Putamen (tissue), 1 donor: ENCODE results near the gene SIK2.
A peak's percentile ranks its signal among the peaks of the same experiment; 100 is the strongest.
"Not testable (repeated sequence)": the region's sequence is repeated elsewhere in the genome, so short reads cannot be mapped to it uniquely, and the experiment has no call there.

Source experiments
- DNase-seq: peaks from one replicate; pipeline ENCODE4 v3.0.0-alpha.2; 2016; ENCODE audit warnings: low spot score

Gene SIK2

DNA sequence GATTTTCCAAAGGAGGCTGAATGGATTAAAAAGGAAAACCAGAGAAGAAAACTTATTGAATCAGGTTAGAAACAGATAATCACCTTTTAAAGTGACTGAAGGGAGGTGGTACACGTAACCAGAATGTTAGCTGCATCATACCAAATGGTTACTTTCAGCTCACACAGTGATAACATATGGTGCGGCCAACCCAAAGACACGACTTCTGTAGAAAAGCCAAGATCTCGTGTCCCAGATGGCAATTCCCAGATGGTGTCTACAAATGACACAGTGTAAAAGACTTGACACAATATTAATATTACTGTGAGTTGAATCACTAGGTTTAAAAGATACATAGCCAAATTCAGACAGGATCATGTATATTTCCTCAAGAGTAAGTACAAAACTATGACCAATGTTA lies 158.8 kb downstream of the SIK2 start:
- no peak for DNase-seq

DNA sequence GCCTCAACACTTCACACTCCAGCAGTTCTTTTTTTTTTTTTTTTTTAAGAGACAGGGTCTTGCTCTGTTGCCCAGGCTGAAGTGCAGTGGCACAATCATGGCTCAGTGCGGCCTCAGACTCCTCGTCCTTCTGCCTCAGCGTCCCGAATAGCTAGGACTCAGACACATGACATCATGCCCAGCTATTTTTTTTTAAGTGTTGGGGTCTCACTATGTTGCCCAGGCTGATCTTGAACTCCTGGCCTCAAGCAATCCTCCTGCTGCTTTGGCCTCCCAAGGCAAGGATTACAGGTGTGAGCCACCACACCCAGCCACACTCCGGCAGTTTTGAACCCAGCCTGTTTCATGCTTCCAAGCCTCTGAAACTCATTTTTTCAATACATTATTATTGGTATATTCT lies 160.3 kb downstream of the SIK2 start:
- no peak for DNase-seq

GRCh38 chr11:111762981-111763643 lies 160.9 kb downstream of the SIK2 start:
- no peak for DNase-seq

DNA sequence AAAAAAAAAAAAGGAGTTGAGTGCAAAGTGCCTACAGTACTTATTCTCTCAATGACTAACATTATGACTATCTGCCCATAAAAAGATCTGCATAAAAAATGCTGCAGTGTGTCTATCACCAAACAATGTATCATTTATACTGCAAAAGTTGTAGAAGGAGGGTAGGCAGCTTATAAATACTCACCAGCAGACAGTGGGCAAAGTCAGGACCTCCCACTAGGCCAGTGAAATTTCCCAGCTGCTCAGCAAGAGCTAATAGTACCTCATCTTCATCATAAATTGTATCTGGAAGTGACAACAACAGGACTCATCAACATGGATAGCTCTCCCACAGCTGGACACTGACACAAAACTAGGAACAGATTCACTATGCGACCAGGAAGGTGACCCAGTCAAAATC lies 162.4 kb downstream of the SIK2 start:
- DNase-seq: no peak

DNA sequence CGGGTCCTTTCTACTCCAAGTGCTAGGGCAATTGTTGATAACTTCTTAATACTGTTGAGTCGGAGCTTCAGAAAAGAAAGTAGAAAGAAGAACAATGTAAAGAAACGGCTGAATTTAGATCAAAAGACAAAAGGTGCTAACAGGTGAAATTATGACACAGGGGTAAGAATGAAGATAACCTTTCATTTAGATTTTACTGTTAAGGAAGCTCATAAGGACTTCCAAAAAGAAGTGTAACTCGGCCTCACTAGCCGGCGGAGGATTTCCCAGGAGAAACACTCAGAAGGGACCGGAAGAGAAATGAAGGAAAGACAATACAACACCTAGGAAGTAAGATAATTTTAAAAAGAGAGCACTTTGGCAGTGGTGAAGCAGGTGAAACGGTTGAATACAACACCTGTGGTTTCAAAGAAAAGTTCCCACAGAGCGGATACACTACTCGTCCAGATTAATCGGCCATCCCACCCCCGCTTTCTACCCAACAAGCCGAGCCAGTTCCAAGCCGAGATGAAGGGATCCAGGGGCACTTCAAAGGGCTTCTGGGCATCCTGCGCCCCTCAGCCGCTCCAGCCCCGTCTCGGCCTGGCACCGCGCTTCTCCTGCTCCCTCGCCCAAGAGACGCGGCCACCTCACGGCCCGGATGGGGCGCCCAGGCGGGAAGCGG lies 163.2 kb downstream of the SIK2 start:
- no peak for DNase-seq

DNA sequence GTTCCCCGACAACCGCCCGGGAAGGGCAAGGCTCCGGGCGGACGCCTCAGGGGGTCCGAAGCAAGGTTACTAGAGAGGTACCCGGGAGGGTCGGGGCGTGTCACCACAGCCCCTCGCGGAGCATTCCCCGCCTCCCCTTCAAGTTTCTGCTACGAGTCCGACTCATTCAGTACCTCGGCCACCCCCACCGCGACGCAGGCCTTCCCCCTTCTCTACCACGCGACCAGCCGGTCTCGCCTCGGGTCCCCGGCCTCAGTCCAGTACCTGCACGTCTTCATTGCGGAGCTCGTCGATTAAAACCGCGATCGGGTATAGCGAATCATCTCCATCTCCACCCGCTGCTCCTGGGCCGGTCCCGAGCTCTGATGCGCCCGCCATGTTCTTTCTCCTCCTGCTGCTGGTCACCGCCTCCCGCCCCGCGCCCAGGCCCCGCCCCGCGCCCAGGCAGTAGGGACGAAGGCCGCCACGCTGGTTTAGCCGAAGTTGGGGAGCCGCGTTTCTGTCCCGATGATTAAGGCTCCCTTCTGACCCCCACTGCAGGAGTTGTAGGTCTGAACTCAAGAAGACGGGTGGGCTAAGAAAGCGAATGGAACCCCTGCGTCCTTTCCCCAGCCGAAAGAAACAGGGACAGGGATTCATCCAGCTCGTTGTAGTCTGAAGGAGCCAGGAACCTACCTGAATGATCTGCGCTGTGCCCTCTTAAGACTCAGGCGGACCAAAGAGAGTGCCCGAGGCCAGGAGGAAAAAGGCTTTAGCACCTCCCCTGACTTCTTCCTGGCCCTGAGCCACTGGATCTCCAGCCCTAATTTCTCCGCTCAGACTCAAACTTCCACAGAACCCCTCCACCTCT lies 164.0 kb downstream of the SIK2 start, which contains the start of gene PPP2R1B:
TSS of gene PPP2R1B (minus strand) at position 406 of the 850 bp plus-strand sequence. CDS start at position 378, 28 bp downstream.
- DNase-seq: peak; percentile 86

DNA sequence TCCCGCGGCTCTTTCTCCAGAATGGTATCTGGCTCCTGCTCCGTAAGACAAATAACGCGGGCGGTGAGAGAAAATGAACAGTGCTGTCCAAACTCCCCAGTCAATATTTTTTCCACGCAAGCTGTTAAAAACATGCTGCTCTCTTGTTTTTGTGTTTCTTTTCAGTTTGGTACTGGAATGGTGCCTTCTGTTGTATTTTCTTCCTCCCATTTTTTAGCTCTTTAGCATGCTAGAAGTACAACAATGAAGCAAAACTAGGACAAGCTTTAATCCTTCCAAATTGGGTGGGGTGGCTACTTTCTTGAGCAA lies 164.5 kb downstream of the SIK2 start:
- DNase-seq: no peak

GRCh38 chr11:111770581-111771134 lies 168.4 kb downstream of the SIK2 start:
- peak; percentile 58 for DNase-seq

DNA sequence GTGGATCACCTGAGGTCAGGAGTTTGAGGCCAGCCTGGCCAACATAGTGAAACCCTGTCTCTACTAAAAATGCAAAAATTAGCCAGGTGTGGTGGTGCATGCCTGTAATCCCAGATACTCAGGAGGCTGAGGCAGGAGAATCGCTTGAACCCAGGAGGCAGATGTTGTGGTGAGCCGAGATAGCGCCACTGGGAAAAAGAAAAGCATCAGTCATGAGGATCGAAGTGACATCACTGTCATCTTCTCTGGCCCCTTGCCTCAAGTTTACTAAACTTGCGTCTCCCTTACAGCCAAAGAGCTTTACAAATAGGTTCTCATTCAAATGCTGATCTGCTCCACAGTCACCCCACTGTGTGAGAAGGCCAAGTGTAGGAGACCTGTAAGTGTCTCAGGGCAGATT lies 169.0 kb downstream of the SIK2 start:
- not testable (repeated sequence) for DNase-seq

GRCh38 chr11:111772535-111772934 lies 170.3 kb downstream of the SIK2 start:
- no peak for DNase-seq

DNA sequence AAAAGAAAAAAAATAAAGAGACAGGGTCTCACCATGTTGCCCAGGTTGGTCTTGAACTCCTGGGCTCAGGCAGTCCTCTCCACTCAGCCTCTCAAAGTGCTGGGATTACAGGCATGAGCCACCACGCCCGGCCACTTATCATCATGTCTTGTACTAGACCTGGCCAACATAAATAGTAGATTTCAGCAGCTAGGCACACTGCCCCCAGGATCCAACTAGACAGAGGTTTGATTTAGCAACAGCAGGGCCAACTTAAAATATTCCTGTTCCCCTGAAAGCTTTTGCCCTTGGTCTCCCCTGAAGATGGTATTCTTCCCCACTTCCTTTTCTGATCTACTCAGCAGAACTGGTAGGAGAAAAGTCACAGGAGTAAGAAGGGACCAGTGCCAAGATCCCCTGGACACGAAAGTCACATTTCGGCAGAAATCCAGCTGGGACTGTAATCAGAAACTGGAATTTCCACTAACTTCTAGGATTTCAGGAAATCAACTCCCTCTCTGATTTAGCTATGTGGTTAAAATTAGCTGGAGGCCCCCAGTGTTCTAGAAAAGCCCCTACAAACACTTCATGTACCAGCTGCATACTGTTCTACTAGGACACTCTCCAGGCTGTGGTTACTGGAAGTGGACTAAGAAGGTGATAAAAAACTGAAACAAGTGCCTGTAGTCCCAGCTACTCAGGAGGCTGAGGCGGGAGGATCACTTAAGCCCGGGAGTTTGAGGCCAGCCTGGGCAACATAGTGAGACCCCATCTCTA lies 172.9 kb downstream of the SIK2 start:
- DNase-seq: no peak

DNA sequence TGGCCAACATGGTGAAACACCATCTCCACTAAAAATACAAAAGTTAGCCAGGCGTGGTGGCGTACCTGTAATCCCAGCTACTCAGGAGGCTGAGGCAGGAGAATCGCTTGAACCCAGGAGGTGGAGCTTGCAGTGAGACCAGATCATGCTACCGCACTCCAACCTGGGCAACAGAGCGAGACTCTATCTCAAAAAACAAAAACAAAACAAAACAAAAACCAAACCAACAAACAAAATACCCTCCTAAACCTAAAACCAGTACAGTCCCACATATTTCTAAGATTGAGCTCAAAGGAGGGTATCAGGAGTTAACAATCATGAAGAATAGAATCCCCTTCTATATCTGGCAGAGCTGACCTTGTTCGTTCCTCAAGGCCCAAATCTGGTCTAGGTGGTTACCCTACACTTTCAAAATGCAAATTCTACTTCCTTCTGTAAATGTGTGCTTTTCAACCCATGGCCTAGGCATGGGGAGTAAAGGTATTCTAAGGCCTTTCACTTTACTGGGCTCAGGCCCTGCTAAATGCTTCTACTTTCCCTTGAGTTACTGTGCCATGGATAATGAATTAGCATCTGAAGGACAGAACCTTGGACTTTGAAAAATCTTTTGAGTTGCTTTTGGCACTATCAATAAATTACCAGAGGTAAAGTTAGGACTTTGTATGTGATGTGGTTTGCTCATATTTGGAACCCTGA lies 174.3 kb downstream of the SIK2 start:
- DNase-seq: no peak

GRCh38 chr11:111777094-111778046 lies 175.1 kb downstream of the SIK2 start:
- DNase-seq: peak; percentile 86

GRCh38 chr11:111778047-111778558 lies 175.9 kb downstream of the SIK2 start:
- no peak for DNase-seq

DNA sequence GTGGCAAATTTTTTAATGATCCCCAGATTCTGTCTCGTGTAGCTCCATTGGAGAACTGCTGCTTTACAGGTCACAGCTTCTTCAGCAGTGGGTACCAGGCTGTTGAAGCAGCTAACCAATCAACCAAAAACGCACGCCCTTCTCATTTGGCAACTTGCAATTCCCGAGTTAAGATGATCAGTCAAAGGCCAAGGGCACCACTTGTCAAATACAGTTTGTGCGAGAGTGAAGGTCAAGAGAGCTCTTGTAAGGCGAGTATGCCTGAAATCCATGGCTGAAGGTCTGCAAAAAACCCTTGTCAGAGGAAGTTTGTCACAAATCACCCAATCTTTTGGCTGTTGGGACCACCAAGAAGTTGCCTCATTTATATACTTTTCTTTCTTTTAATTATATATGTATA lies 176.9 kb downstream of the SIK2 start:
- DNase-seq: no peak
